ENCODE data around the gene LCN15. TPM values are rescaled to one million over a fixed set of nuclear protein-coding genes. Genes with fewer than 3 reads are reported as not detected.
A peak's percentile ranks its signal among the peaks of the same experiment; 100 is the strongest.

The LCN15 gene
- total and polyA plus RNA-seq, 2 of the 13 experiments (the other 11 are each of a cell fraction or from before 2014, with no cell fraction given): 1.3 to 53.7 TPM

DNA sequence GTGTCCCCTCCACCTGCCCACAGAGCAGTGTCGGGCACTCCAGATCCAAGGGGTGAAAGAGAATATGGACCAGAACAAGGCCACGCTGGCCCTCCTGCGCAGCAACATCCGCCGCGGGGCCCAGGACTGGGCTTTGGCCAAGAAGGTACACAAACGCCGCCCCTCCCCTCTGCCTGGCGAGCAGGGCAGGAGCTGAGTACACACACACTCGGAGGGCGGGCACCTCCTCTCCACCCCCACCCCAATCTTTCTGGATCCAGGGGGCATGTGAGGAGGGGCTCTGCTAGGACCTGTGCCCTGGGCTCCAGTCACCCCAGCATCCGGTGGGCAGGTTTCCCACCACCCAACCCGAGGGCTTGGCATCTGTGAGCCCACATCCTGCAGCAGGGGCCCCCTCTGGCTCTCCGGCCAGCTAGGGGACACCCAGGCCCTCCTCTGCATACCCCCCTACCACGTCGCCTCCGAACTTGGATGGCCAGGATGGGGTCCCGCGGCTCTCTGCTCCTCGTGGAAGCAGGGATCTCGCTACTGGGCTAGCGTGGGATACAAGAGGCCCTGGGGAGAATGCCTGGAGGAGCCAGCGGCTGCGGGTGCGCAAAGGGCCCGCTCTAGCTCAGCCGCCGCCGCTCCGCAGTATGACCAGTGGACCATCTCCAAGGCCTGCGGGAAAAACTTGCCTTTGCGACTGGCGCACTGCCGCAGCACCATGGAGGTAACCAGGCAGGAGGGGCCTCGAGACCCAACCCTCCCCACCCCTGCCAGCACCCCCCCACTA is 34.9 kb upstream of the LCN15 start (continued):
- TF ChIP-seq NFE2L2 (IDR thresholded peaks at IDR 0.05; ENCODE audit: low read length) (no peak), ADNP (CRISPR knock-in tag; IDR thresholded peaks at IDR 0.05) (no peak; the same call in 1 of the 2 replicates), HMG20B (CRISPR knock-in tag; conservative IDR thresholded peaks at IDR 0.05) (no peak), U2AF1 (optimal IDR thresholded peaks at IDR 0.05; ENCODE audit: low read depth, low read length) (peak; percentile 95), SRSF1 (optimal IDR thresholded peaks at IDR 0.05; ENCODE audit: low read depth, low read length) (peak; percentile 68), SOX13 (IDR thresholded peaks at IDR 0.05) (peak; percentile 6; the same call in 1 of the 2 replicates), SOX13 (CRISPR knock-in tag; conservative IDR thresholded peaks at IDR 0.05 in 1 of 2, IDR thresholded peaks at IDR 0.05 in 1 of 2) (peak in 1 of 2 experiments; percentile 62; a peak in 2 of 4 replicates), SIX4 (CRISPR knock-in tag; IDR thresholded peaks at IDR 0.05) (peak; percentile 46; the same call in 1 of the 2 replicates), SP4 (CRISPR knock-in tag; IDR thresholded peaks at IDR 0.05) (peak; percentile 65), POLR2A (IDR thresholded peaks at IDR 0.05; ENCODE audit: insufficient read depth in 1 of 2, low read depth in 2 of 2, low read length in 2 of 2) (no peak), ZSCAN21 (CRISPR knock-in tag; IDR thresholded peaks at IDR 0.05; ENCODE audit: borderline replicate concordance) (peak; percentile 78), FOXK2 (IDR thresholded peaks at IDR 0.05) (no peak), KLF13 (CRISPR knock-in tag; IDR thresholded peaks at IDR 0.05) (no peak), PCBP1 (IDR thresholded peaks at IDR 0.05; ENCODE audit: borderline replicate concordance, low read depth, low read length) (0 out of 2 replicates have a peak, but pooled peaks have one; percentile 86), MTA3 (CRISPR knock-in tag; IDR thresholded peaks at IDR 0.05) (no peak), GLI4 (CRISPR knock-in tag; IDR thresholded peaks at IDR 0.05; ENCODE audit: borderline replicate concordance) (peak; percentile 86; the same call in 1 of the 2 replicates), ISL2 (CRISPR knock-in tag; IDR thresholded peaks at IDR 0.05) (peak; percentile 78), KAT2B (IDR thresholded peaks at IDR 0.05; ENCODE audit: borderline replicate concordance, low read depth, low read length) (no peak)
- TF ChIP-seq, protein P1, sequence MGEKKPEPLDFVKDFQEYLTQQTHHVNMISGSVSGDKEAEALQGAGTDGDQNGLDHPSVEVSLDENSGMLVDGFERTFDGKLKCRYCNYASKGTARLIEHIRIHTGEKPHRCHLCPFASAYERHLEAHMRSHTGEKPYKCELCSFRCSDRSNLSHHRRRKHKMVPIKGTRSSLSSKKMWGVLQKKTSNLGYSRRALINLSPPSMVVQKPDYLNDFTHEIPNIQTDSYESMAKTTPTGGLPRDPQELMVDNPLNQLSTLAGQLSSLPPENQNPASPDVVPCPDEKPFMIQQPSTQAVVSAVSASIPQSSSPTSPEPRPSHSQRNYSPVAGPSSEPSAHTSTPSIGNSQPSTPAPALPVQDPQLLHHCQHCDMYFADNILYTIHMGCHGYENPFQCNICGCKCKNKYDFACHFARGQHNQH (CRISPR knock-in tag; IDR thresholded peaks at IDR 0.05): peak; percentile 65; the same call in 1 of the 2 replicates
- TF ChIP-seq, protein P2, sequence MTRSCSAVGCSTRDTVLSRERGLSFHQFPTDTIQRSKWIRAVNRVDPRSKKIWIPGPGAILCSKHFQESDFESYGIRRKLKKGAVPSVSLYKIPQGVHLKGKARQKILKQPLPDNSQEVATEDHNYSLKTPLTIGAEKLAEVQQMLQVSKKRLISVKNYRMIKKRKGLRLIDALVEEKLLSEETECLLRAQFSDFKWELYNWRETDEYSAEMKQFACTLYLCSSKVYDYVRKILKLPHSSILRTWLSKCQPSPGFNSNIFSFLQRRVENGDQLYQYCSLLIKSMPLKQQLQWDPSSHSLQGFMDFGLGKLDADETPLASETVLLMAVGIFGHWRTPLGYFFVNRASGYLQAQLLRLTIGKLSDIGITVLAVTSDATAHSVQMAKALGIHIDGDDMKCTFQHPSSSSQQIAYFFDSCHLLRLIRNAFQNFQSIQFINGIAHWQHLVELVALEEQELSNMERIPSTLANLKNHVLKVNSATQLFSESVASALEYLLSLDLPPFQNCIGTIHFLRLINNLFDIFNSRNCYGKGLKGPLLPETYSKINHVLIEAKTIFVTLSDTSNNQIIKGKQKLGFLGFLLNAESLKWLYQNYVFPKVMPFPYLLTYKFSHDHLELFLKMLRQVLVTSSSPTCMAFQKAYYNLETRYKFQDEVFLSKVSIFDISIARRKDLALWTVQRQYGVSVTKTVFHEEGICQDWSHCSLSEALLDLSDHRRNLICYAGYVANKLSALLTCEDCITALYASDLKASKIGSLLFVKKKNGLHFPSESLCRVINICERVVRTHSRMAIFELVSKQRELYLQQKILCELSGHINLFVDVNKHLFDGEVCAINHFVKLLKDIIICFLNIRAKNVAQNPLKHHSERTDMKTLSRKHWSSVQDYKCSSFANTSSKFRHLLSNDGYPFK (CRISPR knock-in tag; IDR thresholded peaks at IDR 0.05; ENCODE audit: borderline replicate concordance): peak; percentile 42; the same call in 1 of the 2 replicates
- TF ChIP-seq, protein P3, sequence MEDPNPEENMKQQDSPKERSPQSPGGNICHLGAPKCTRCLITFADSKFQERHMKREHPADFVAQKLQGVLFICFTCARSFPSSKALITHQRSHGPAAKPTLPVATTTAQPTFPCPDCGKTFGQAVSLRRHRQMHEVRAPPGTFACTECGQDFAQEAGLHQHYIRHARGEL (CRISPR knock-in tag; IDR thresholded peaks at IDR 0.05): peak; percentile 32; the same call in 1 of the 2 replicates
- TF ChIP-seq, protein P4, sequence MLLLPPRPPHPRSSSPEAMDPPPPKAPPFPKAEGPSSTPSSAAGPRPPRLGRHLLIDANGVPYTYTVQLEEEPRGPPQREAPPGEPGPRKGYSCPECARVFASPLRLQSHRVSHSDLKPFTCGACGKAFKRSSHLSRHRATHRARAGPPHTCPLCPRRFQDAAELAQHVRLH (CRISPR knock-in tag; IDR thresholded peaks at IDR 0.05; ENCODE audit: borderline replicate concordance, low read depth): no peak; the same call in 1 of the 2 replicates
- TF ChIP-seq, protein P5, sequence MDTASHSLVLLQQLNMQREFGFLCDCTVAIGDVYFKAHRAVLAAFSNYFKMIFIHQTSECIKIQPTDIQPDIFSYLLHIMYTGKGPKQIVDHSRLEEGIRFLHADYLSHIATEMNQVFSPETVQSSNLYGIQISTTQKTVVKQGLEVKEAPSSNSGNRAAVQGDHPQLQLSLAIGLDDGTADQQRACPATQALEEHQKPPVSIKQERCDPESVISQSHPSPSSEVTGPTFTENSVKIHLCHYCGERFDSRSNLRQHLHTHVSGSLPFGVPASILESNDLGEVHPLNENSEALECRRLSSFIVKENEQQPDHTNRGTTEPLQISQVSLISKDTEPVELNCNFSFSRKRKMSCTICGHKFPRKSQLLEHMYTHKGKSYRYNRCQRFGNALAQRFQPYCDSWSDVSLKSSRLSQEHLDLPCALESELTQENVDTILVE (CRISPR knock-in tag; IDR thresholded peaks at IDR 0.05): no peak; the same call in 1 of the 2 replicates
